HepG2 (cell line): ENCODE measurements around the gene ANKRD44. TPM values are rescaled to one million over a fixed set of nuclear protein-coding genes. Genes with fewer than 3 reads are reported as not detected.

Source experiments
- CBX5 ChIP-seq: sonication (generic); formaldehyde crosslinking; IDR thresholded peaks from 2 replicates; pipeline ENCODE4 v1.4.0; 2020; ENCODE audit warnings: missing genetic modification reagents, borderline replicate concordance
- FIP1L1 ChIP-seq: fragments of 200-400 bp; formaldehyde crosslinking; IDR thresholded peaks from 2 replicates; pipeline ENCODE4 v1.6.1; 2018; ENCODE audit warnings: low read depth, mild to moderate bottlenecking, low read length, moderate library complexity, borderline replicate concordance; ENCODE audit not compliant: insufficient read depth
- TCF12 ChIP-seq, 2 experiments: fragments of 450-650 bp in 1 of 2; sonication (generic) in 1 of 2; formaldehyde crosslinking in 1 of 2; IDR thresholded peaks; 2 replicates each; pipeline versions ENCODE4 v1.6.1 to v1.8.0; 2017 to 2022; ENCODE audit warnings: antibody characterized with exemption in 1 of 2, mild to moderate bottlenecking in 1 of 2, missing genetic modification reagents in 1 of 2, moderate library complexity in 1 of 2
- polyA plus RNA-seq, 8 experiments: library from polyadenylated mRNA; depleted of rRNA in 3 of 8; stranded (reverse) in 7 of 8; unstranded in 1 of 8; fragments of >200 nt; fragmentation: Illumina TruSeq in 4 of 8; extraction: Trizol in 4 of 8; gene quantifications; 2 replicates each; pipeline versions ENCODE4 v1.2.1 to v1.2.3, GENCODE V29; 2011 to 2016; ENCODE audit warnings: low read depth in 4 of 8, missing spikeins in 1 of 8, mixed read lengths in 1 of 8; ENCODE audit not compliant: insufficient read depth in 1 of 8
- total RNA-seq, 5 experiments: library from RNA; depleted of rRNA; stranded (reverse); fragments of >200 nt; fragmentation: Illumina TruSeq; extraction: Trizol; gene quantifications; 2 replicates each; pipeline ENCODE4 v1.2.3, GENCODE V29; 2016; ENCODE audit warnings: low read depth in 1 of 5
- TF ChIP-seq, protein P1 (sequence below): sonication (generic); formaldehyde crosslinking; IDR thresholded peaks from 2 replicates; pipeline ENCODE4 v1.4.0; 2020; ENCODE audit warnings: missing genetic modification reagents
- TF ChIP-seq, protein P2 (sequence below): sonication (generic); formaldehyde crosslinking; IDR thresholded peaks from 2 replicates; pipeline ENCODE4 v1.4.0; 2020; ENCODE audit warnings: missing genetic modification reagents, borderline replicate concordance

Gene ANKRD44
- total and polyA plus RNA-seq, 2 of the 13 experiments (the other 11 are each of a cell fraction or from before 2014, with no cell fraction given): 0.04 to 0.11 TPM

DNA sequence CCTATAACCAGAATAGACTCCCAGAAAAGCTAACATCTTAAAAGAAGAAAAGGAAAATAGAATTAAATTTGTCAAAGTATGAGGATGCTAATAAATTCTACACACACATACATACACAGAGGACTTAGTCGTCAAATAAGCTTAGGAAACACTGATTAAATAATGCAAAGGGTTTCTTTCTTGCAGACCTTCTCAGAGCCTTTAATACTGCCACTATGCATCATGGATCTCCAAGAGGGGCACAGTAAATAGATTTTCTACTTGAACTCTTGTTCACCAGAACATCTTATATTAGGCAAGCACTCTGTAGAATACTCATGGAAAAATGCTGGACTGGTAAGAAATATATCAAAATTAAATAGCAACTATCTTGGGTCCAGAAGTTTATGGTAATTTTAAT lies 69.4 kb downstream of the ANKRD44 start (continued):
- TF ChIP-seq, protein P1, sequence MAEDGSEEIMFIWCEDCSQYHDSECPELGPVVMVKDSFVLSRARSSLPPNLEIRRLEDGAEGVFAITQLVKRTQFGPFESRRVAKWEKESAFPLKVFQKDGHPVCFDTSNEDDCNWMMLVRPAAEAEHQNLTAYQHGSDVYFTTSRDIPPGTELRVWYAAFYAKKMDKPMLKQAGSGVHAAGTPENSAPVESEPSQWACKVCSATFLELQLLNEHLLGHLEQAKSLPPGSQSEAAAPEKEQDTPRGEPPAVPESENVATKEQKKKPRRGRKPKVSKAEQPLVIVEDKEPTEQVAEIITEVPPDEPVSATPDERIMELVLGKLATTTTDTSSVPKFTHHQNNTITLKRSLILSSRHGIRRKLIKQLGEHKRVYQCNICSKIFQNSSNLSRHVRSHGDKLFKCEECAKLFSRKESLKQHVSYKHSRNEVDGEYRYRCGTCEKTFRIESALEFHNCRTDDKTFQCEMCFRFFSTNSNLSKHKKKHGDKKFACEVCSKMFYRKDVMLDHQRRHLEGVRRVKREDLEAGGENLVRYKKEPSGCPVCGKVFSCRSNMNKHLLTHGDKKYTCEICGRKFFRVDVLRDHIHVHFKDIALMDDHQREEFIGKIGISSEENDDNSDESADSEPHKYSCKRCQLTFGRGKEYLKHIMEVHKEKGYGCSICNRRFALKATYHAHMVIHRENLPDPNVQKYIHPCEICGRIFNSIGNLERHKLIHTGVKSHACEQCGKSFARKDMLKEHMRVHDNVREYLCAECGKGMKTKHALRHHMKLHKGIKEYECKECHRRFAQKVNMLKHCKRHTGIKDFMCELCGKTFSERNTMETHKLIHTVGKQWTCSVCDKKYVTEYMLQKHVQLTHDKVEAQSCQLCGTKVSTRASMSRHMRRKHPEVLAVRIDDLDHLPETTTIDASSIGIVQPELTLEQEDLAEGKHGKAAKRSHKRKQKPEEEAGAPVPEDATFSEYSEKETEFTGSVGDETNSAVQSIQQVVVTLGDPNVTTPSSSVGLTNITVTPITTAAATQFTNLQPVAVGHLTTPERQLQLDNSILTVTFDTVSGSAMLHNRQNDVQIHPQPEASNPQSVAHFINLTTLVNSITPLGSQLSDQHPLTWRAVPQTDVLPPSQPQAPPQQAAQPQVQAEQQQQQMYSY (CRISPR knock-in tag): no peak
- TF ChIP-seq FIP1L1: no peak
- TF ChIP-seq, protein P2, sequence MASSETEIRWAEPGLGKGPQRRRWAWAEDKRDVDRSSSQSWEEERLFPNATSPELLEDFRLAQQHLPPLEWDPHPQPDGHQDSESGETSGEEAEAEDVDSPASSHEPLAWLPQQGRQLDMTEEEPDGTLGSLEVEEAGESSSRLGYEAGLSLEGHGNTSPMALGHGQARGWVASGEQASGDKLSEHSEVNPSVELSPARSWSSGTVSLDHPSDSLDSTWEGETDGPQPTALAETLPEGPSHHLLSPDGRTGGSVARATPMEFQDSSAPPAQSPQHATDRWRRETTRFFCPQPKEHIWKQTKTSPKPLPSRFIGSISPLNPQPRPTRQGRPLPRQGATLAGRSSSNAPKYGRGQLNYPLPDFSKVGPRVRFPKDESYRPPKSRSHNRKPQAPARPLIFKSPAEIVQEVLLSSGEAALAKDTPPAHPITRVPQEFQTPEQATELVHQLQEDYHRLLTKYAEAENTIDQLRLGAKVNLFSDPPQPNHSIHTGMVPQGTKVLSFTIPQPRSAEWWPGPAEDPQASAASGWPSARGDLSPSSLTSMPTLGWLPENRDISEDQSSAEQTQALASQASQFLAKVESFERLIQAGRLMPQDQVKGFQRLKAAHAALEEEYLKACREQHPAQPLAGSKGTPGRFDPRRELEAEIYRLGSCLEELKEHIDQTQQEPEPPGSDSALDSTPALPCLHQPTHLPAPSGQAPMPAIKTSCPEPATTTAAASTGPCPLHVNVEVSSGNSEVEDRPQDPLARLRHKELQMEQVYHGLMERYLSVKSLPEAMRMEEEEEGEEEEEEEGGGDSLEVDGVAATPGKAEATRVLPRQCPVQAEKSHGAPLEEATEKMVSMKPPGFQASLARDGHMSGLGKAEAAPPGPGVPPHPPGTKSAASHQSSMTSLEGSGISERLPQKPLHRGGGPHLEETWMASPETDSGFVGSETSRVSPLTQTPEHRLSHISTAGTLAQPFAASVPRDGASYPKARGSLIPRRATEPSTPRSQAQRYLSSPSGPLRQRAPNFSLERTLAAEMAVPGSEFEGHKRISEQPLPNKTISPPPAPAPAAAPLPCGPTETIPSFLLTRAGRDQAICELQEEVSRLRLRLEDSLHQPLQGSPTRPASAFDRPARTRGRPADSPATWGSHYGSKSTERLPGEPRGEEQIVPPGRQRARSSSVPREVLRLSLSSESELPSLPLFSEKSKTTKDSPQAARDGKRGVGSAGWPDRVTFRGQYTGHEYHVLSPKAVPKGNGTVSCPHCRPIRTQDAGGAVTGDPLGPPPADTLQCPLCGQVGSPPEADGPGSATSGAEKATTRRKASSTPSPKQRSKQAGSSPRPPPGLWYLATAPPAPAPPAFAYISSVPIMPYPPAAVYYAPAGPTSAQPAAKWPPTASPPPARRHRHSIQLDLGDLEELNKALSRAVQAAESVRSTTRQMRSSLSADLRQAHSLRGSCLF (CRISPR knock-in tag): no peak
- TF ChIP-seq CBX5 (CRISPR knock-in tag): no peak
- no peak for TF ChIP-seq TCF12 (IDR thresholded peaks at IDR 0.05)
- TF ChIP-seq TCF12 (CRISPR knock-in tag; IDR thresholded peaks at IDR 0.05): no peak
